Amygdala (tissue), 56 donors: ENCODE results near the gene RFTN1.

Source experiments
- DNase-seq, 56 donors: peaks; one replicate each; lab custom pipeline; 2025; lab: John Stamatoyannopoulos, UW

The RFTN1 gene

DNA sequence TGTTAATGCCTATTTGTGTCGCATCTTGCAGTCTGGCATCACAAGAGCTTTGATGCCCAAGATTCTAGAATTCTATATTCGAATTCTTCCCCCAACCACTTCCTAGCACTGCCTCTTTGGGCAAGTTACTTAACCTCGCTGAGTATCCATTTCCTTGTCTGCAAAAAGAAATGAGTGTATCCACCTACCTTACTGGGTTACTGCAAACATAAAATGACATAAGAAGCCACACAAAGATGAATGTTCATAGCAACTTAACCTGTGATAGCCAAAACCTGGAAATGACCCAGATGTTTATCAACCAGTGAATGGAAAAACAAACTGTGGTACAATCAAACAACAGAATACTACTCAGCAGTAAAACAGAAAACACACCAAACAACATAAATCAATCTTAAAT lies 24.9 kb downstream of the RFTN1 start:
- no peak for DNase-seq

DNA sequence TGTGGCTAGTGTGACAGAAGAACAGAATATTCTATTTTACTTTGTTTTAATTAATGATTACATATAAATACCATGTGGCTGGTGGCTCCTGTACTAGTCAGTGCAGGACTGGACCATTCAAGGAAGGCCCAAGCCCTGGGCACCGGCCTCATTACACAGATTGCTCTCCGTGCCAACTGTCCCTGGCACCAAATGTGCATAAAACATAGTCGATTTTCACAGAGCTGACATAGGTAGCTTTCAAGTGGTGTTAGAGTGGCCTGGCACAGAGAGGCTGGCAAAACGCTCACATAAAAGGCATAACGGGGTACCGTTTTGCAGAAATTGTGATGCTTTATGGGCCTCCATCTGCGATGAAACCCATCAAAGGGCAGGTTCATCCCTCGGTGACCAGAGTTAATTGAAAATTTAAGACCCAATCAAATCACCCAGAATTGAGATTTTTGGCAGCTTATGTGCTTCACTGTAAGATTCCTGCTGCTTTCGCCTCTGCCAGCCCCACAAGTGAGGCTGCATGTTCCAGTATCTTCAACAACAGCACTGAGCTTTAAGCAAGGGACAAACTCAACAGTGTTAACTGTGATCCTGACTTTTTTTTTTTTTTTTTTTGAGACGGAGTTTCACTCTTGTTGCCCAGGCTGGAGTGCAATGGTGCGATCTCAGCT lies 25.9 kb downstream of the RFTN1 start:
- DNase-seq: no peak

DNA sequence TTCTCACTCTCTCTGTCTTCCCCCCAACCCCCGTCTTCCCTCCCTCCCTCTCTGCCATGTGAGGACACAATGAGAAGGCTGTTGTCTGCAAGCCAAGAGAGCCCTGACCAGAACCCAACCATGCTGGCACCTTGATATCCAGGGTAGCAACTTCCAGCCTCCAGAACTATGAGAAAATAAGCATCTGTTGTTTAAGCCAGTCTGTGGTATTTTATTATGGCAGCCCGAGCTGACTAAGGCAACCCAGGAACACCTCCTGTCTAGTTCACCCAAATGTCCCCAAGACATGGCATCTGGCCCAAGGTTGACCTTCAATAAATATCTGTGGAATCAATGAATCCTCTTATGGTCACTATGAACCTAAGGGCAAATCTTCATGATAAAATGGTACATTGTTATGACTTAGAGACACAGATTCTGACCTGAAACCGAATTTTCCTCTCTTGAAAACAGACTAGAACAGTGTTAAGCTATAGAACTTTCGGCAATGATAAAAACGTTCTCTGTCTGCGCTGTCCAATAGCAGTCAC lies 26.5 kb downstream of the RFTN1 start:
- DNase-seq: no peak

DNA sequence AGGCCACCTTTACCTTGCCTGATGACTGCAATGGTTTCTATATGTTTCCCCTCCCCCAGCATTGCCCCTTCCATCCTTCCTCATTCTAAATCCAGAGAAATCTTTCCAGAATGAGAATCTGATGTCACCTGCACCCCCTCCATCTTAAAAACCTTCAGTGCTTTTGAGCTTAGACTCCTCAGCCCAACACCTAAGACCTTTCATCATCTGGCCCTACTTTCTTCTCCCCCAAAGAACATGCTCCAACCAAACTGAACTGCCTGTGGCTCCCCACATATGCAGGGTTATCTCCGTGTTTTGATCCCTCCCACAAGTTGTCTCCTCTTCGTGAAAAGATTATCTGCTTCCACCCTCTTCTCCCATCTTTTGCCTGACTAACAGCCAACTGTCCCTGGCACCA lies 27.3 kb downstream of the RFTN1 start:
- DNase-seq: no peak

DNA sequence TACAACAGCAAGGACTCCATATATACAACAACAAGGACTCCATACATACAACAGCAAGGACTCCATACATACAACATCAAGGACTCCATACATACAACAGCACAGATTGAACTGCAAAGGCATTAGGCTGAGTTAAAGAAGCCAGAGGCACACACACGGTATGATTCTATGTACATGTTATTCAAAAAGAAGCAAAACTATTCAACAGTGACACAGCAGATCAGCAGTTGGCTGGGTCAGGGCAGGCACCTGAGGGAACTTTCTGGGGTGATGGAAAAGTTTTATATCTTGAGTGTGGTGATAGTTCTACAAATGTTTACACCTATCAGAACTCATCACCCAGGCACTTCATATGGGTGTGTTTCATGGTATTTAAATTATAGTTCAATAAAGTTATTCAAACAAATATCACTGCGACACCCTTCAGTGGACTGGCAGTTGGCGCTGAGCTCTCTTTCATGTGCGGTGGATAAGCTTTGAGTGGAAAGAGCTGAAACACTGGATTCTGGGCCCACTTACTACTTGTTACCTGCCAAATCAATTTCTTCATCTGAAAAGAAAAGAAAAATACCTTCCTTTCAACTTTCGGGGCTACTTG lies 28.0 kb downstream of the RFTN1 start:
- no peak for DNase-seq

DNA sequence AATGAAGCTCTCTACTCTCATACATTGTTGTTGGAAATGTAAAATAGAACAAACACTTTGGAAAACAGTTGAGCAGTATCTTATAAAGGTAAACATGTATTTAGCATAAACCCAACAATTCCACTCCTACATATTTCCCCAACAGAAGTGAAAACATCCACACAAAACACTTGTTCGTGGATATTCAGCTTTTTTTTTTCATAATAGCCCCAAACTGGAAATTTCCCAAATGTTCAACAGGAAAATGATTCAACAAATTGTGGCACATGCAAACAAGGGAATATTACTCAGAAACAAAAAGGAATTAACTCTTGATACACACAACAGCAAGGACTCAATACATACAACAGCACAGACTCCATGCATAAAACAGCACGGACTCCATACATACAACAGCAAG lies 28.5 kb downstream of the RFTN1 start:
- DNase-seq: no peak

DNA sequence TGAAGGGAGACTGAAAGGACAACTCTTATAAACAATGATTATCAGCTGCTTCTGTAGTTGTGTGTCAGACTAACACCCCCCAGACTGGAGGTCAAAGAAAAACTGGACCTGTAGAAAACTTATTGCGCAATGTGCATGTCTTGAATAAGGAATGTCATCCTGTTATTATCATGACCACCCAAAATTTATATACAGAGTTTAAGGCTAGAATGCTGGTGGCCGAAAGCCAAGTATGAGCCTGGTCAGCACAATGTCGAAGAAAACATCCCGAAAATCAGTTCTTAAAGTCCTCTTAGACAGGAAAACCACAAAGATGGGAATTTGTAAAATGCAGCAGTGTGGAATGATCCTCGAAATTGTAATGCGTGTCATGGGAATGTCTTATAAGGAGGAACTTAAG lies 29.3 kb downstream of the RFTN1 start:
- DNase-seq: no peak

DNA sequence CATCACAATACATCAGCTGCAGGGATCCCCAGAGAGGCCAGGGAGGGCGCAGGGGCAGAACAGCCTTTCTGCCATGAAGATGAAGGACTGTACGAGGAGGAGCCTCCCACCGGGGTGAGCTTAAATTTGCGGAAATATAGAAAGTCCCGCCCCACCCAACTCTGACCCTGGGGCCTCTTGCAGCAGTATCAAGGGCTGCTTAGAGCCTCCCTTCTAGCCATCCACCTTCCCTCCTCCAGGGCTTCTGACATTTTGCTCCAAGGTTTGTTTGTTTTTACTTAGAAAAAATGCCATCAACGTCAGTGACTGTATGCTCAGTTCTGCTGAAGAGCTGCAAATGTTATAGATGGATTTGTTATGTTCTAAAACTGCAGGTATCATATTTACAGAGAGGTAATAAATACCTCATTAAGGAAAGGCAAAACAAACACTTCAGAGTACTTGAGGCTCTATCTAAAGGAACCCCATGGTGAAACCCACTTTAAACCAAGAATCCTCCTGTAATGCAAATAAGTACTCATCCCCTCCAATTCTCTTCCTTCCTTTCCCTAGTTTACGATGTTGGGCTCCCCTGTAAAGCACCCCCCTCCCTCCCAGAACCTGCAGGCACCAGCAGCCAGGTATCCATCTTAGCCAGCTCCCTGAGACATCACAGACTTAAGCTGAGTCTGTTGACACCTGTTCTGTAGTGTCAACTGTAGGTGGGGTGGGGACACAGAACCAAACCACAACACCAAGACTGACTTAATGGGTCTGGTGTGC lies 30.5 kb downstream of the RFTN1 start:
- DNase-seq: no peak

DNA sequence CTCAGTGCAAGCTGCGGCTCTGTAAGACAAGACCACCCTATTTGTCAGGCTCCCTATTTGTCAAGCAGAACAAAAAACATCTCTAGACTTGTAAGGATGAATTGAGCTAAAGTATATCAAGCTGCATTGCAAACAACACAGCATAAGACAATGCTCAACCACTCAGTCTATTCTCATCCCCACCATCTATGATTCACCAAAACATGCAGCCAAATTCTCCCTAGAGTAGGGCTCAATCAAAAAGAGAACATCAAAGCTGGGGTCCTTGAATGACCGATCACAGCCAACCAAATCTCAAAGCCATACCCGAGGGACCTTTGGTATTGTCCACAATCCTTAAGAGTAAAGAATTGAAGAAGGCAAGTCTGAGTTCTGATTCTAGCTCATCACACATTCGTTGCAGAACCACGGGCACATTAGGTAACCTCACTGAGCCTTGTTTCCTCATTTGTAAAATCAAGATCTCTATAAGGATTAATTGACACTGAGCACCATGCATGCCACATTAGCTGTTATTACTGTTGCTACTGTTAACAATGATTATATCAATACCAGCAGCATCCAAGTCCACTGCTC lies 31.2 kb downstream of the RFTN1 start:
- DNase-seq: no peak

DNA sequence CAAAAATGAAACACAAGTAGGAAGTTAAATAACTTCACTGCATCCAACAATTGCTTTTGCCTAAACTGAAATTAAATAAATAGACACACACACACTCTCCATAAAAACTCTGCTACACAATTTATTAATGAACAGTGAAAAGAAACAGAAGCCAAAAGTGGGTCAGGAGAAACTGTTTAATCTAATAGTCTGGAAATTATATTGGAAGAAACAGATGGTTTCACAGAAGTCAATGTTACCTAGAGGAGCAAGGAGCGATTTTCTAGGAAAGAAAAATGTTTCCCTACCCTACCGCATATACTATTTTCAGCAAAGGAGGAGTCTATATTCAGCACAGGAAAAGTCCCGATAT lies 32.0 kb downstream of the RFTN1 start:
- DNase-seq: no peak

DNA sequence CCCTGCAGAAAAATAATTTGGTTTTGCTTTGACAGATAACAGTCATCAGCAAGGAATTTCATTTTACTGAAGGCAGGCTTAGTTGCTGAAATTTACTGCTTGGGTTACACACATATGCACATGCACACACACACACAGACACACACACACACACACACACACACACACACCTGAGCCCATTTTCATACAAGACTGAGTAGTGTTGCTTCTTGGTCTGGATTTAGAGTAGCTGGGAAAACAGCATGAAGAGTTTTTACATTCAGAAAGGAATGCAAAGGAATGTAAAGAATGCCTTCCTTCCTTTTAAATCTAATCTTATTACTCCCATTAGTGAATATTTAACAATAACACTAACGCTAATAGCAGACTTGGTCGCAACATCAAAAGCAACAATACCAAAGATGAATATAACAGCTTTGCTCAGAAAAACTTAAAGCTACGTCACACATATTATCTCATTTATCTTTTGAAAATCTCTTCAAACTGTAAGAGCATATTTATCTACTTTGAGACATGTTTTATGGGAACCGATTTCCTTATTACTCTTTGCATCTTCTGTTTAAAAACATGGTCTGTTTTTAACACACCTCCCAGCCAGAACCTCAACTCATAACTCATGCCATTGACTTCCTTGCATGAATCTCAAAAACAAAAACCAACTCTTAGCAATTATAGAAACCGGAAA lies 32.5 kb downstream of the RFTN1 start:
- DNase-seq: no peak

DNA sequence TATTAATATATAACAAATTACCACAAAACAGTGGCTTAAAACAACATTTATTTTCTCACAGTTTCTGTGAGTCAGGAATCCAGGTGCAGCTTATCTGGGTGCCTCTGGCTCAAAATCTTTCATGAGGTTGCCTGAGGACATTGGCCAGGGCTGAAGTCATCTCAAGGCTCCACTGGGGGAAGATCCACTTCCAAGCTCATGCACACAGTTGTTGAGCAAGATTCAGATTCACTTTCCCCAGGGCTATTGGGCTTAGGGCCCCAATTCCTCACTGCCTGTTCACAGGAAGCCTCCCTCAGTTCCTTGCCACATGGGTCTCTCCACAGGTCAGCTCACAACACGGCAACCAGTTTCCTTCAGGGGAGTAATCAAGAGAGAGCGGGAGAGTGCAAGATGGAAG lies 35.0 kb downstream of the RFTN1 start:
- no peak for DNase-seq

DNA sequence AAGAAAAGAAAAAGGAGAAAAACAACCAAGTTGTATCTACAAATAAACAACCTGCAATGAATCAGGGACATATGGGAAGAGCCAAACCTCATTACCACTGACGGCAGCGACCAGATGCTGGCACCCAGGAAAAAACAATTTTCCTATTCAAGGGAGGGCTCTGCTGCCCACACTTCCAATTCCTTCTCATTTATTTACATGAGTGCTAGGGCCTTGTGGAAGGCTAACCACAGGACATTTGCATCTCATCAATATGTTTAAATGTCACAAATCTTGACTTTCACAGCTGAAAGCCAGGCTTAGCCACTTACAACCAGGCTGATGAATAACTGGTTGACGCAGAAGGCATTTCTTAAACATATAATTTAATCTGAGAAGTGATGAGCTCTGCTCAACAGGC lies 36.0 kb downstream of the RFTN1 start:
- DNase-seq: peak in 1 of 56 donors; percentile 1

DNA sequence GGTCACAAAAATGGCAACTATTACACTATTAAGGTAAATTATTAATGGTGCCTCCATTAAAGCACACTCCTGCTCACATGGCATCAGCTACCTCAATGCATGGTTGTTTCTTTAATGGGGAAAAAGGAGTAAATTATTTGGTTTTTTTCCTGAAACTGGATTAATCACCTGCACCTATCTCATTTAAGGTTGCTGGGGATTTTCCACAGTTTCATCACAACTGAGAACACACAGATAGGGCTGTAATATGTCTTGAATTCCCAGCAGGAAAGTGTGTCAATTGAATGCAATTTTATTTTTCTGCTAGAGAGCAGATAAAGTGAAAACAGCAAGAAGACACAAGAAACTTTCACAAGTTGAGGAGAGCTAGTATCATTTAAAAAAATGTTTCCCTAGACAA lies 36.4 kb downstream of the RFTN1 start:
- no peak for DNase-seq

DNA sequence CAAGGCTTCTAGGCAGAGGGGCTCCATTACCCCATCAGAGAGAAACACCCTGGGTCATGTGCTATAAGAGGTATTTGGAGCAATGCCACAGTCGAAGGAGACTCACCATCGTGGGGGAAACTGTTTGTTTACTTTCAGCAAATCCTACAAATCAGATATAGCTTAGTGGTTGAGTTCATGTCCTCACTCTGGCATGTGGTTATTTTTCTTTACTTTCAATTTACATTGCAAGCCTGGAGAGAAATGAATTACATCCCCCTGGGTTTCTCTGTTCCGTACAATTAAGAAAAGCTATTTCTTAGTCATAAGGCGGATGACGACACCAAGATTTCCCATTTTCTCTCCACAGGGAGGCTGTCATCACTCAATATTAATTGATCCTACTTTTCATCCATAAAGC lies 36.9 kb downstream of the RFTN1 start:
- DNase-seq: no peak

DNA sequence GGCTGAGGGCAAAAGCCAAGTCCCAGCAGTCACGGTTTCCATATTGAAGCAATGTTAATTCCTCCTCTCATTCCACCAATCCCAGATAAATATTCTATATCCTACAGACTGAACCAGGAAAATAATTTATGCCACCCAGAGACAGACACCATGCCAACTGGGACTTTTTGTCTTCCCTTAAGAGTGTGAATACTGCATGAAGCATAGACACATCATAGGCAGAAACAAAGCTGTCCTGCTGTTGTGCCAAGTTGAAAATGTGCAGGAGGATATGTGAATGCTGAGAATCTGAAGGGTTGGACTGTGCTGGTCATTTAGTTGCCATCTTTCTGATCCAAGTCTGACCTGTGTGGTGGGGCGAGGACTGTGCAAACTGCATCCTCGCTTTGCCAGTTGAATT lies 37.7 kb downstream of the RFTN1 start:
- DNase-seq: no peak

DNA sequence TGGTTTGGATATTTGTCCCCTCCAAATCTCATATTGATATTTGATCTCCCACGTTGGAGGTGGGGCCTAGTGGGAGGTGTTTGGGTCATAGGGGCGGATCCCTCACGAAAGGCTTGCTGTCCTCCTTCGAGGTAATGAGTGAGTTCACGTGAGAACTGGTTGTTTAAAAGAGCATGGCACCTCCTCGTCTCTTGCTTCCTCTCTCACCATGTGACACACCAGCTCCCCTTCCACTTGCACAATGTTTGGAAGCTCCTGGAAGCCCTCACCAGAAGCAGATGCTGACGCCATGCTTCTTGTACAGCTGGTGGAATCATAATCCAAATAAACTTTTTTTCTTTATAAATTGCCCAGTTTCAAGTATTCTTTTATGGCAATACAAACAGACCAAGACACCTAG lies 38.6 kb downstream of the RFTN1 start:
- no peak for DNase-seq

DNA sequence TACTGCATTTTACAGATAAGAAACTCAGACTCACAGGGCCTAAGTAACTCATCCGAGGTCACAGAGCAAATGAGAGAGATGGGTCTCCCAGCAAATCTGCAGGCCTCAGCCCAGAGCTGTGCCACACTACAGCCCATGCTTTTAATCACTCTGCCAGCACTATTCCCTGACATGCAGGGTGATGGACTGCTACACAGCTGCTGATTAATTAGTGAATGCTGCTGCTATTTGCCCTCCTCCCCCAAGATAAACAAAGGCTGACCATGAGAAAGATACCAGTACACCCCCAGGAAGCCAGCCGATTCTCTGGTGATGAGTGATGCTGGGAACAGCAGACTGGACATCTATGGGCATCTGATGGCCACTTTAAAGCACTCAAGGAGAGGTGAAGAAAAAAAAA lies 39.3 kb downstream of the RFTN1 start:
- no peak for DNase-seq

DNA sequence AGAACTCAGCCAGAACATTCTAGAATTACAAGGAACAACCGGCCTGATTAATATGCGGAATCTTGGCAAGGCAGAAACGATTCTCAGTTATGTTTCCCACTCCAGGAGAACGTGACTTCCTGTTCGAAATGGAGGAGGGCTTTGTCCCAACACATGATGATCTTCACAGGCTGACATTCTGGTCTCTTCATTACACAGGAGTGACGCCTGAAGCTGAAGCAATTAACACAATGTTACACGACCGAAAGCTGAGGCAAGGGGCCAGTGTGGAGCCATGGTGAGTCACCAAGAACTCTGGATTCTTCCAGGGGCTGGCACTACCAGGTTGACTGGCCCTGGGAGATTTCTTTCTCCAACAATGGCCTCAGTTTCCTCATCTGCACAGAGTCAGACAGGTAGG lies 40.9 kb downstream of the RFTN1 start:
- no peak for DNase-seq

DNA sequence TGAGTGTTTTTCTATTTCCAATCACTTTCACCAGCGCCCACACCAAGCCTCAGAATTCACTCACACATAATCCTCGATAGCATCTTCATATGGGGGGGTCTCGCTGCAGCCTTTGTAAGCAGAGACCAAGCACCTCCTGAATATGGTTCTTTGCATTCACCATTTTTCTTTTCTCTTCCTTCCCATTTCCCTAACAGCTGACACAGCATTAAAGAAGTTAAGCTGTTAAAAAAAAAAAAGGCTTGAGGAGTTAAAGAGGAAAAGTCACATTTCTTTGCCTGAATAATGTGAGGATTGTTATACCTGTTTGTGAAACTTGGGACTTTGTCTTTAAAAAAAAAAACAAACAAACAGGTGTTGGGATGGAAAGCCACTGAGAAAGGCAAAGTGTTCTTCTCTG lies 41.6 kb downstream of the RFTN1 start:
- no peak for DNase-seq

DNA sequence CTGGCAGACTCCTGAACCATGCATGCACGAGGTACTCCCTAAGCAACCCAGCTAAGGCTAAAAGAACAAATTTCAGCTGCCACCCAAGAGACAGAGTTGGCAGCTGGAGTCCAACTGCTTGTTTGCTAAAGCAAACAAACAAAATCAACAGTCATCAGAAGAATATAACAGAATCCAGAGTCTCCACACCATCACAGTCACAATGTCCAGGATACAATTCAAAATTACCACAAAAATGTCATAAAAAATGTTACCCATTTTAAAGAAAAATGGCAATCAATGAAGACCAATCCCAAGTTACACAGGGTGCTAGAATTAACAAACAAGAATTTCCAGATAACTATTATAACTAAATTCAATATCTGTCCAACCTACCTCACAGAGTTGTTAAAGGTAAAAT lies 42.9 kb downstream of the RFTN1 start:
- no peak for DNase-seq
